Glomerular visceral epithelial cell (primary cell): ENCODE measurements around the gene CHCHD3.

ENCODE experiments used
- DNase-seq: peaks from one replicate; pipeline ENCODE4 v3.0.0-alpha.2; 2016; ENCODE audit errors: extremely low spot score

Gene CHCHD3

GRCh38 chr7:132861940-132862554 is 219.8 kb downstream of the CHCHD3 start:
- DNase-seq = no peak

GRCh38 chr7:132861424-132861823 is 220.5 kb downstream of the CHCHD3 start:
- no peak for DNase-seq

- no peak for DNase-seq
These were observed 222.7 kb downstream of the CHCHD3 start for GRCh38 chr7:132859199-132859598.

GRCh38 chr7:132858760-132859159 is 223.1 kb downstream of the CHCHD3 start:
- DNase-seq = no peak

- DNase-seq = no peak
These were observed 223.6 kb downstream of the CHCHD3 start for GRCh38 chr7:132858251-132858650.

- no peak for DNase-seq
These were observed 224.2 kb downstream of the CHCHD3 start for GRCh38 chr7:132857703-132858102.

- DNase-seq = no peak
These were observed 224.9 kb downstream of the CHCHD3 start for GRCh38 chr7:132857031-132857430.

GRCh38 chr7:132856416-132856815 is 225.5 kb downstream of the CHCHD3 start:
- no peak for DNase-seq

- no peak for DNase-seq
These were observed 226.0 kb downstream of the CHCHD3 start for GRCh38 chr7:132855901-132856300.

- no peak for DNase-seq
These were observed 227.7 kb downstream of the CHCHD3 start for GRCh38 chr7:132854238-132854637.

- DNase-seq = no peak
These were observed 234.5 kb downstream of the CHCHD3 start for GRCh38 chr7:132847376-132847775.

GRCh38 chr7:132846086-132846485 is 235.8 kb downstream of the CHCHD3 start:
- DNase-seq = no peak

GRCh38 chr7:132842478-132842877 is 239.4 kb downstream of the CHCHD3 start:
- DNase-seq = no peak

GRCh38 chr7:132840199-132840598 is 241.7 kb downstream of the CHCHD3 start:
- DNase-seq = no peak

- DNase-seq = no peak
These were observed 243.6 kb downstream of the CHCHD3 start for GRCh38 chr7:132838313-132838712.

- no peak for DNase-seq
These were observed 244.4 kb downstream of the CHCHD3 start for GRCh38 chr7:132837529-132837928.

GRCh38 chr7:132836746-132837145 is 245.1 kb downstream of the CHCHD3 start:
- peak; percentile 41 for DNase-seq

- DNase-seq = no peak
These were observed 250.9 kb downstream of the CHCHD3 start for GRCh38 chr7:132830941-132831340.

- DNase-seq = no peak
These were observed 253.4 kb downstream of the CHCHD3 start for GRCh38 chr7:132828502-132828901.

- DNase-seq = no peak
These were observed 255.7 kb downstream of the CHCHD3 start for GRCh38 chr7:132825932-132826835.

GRCh38 chr7:132825222-132825621 is 256.7 kb downstream of the CHCHD3 start:
- DNase-seq = no peak

GRCh38 chr7:132819648-132820047 is 262.2 kb downstream of the CHCHD3 start:
- no peak for DNase-seq

GRCh38 chr7:132817949-132818348 is 263.9 kb downstream of the CHCHD3 start:
- no peak for DNase-seq
